GM18870 (cell line): ENCODE measurements around the gene SLC35B2.

Experiments
- ATAC-seq: cut with Tn5 transposase; IDR thresholded peaks from one replicate; pipeline ENCODE4 v1.9.1; 2021; ENCODE audit warnings: moderate library complexity; ENCODE audit not compliant: unreplicated experiment

The SLC35B2 gene

DNA sequence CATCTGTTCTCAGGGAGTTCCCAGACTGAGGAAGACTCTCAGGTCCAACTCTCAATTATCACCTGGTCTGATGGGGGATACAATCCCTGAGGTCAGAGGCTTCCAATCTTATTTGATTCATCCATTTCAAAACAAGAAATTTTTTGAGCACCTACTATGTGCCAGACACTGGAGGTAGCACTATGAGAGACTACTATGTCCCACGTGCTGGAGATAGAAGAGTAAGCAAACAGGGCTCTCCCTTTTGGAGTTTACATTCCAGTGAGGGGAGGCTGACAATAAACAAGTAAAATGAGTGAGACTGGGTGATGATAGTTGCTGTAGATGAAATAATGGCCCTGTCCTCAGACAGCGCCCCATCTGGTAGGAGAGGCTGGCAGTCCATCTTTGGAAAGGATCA, 29.4 kb upstream of the SLC35B2 start:
- ATAC-seq: no peak

DNA sequence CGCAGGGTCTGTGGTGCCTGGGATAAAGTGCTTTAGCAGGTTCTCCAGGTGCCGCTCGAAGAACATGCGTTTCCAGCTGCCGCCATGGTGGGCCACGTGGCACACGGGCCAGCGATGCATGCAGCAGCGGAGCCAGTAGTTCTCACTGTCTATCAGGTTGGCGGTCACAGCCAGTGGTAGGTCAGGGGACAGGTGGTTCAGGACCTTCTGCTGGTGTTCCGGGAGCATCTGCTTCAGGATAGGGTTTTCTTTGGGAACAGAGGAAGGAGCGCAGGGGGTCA, 28.9 kb upstream of the SLC35B2 start:
- no peak for ATAC-seq

GRCh38 chr6:44285552-44286284, 28.4 kb upstream of the SLC35B2 start:
- no peak for ATAC-seq

GRCh38 chr6:44284867-44285266, 27.5 kb upstream of the SLC35B2 start:
- no peak for ATAC-seq

- ATAC-seq: no peak
These were observed 26.8 kb upstream of the SLC35B2 start for GRCh38 chr6:44284121-44284520.

- no peak for ATAC-seq
These were observed 21.7 kb upstream of the SLC35B2 start for GRCh38 chr6:44278774-44279697.

- ATAC-seq: no peak
These were observed 21.0 kb upstream of the SLC35B2 start for GRCh38 chr6:44278315-44278714.

- ATAC-seq: no peak
These were observed 20.4 kb upstream of the SLC35B2 start for GRCh38 chr6:44277763-44278162.

DNA sequence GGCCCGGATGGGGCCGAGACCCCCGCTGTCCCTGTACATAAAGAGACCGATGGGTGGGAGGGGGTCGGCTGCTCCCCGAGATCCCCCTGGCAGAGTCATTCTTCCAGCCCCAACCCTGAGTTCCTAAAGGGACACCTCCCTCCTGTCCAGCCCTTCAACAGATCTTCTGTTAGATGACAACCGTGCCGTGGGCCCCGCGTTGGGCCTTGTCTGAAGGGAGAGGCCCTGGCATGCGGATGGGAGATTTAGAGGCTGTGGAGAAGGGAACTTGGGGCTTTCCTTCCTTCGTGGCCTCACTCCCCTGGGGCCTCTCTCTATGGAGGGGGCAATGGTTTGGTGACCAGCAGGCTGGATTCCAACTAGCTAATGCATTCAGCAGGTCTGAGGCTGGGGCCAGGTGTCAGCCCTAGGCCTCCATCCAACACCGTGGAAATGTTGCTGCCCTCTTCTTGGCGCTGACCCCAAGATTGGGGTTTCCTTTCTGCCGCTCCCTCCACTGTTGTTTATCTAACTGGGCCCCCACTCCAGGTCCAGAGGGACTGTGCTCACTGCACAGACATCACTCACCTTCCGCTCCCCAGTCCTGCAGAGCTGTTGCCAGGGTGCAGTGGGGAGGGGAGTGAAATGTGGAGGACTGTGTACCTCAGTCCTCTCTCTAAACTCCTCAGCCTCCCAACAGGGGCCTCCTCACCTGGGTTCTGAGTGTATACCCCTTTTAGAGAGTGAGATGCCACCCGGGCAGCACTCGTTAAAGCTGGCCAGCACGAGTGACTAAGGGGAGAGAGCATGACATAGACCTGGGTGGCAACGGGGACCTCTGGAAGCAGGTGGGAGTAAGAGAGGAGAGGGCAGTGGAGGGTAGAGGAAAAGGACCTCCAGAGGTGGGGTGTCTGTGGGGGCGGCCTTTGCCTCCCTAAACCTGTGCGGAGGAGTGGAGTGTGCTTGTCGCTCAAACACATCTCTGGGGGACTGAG, 19.6 kb upstream of the SLC35B2 start:
- no peak for ATAC-seq

DNA sequence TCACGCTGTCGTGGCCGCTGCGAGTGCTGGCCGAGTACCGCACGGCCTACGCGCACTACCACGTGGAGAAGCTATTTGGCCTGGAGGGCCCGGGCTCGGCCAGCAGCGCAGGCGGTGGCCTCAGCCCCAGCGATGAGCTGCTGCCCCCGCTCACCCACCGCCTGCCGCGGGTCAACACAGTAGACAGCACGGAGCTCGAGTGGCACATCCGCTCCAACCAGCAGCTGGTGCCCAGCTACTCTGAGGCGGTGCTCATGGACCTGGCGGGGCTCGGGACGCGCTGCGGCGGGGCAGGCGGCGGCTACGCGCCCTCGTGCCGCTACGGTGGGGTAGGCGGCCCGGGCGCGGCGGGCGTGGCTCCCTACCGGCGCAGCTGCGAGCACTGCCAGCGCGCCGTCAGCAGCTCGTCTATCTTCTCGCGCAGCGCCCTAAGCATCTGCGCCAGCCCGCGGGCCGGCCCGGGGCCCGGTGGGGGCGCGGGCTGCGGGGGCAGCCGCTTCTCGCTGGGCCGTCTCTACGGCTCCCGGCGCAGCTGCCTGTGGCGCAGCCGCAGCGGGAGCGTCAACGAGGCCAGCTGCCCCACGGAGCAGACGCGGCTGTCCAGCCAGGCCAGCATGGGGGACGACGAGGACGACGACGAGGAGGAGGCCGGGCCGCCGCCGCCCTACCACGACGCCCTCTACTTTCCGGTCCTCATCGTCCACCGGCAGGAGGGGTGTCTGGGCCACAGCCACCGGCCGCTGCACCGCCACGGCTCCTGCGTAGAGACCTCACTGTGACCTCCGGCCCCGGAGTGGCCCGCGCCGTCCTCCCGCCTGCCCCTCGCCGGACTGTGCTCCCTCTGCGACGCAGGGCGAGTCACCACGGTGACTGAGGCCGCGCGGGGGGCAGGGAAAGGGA, 18.7 kb upstream of the SLC35B2 start:
- no peak for ATAC-seq

DNA sequence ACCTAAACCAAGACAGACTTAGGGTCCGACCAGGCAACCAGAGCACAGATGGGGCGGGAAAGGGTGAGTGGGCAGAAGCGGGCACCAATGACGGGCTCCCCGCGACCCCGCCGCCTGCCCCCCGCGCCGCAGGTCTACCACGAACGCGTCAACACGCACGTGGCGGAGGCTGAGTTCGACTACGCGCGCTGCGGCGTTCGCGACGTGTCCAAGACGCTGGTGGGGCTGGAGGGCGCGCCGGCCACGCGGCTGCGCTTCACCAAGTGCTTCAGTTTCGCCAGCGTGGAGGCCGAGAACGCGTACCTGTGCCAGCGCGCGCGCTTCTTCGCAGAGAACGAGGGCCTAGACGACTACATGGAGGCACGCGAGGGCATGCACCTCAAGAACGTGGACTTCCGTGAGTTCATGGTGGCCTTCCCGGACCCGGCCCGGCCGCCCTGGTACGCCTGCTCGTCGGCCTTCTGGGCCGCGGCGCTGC, 18.0 kb upstream of the SLC35B2 start:
- no peak for ATAC-seq

DNA sequence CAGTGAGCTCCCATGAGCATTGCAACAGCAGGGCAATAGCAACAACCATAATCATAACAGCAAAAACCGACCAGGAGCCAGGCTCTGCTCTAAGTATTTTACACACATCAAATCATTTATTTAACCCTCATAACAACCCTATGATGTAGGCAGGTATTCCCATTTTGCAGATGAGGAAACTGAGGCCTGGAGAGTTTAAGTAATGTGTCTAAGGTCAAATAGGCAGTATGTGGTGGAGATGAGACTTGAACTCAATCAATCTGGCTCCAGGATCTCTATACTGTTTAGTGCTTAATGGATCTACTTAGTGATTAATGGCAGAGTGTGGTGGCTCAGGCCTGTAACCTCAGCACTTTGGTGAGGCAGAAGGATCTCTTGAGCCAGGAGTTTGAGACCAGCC, 16.3 kb upstream of the SLC35B2 start:
- ATAC-seq: no peak

DNA sequence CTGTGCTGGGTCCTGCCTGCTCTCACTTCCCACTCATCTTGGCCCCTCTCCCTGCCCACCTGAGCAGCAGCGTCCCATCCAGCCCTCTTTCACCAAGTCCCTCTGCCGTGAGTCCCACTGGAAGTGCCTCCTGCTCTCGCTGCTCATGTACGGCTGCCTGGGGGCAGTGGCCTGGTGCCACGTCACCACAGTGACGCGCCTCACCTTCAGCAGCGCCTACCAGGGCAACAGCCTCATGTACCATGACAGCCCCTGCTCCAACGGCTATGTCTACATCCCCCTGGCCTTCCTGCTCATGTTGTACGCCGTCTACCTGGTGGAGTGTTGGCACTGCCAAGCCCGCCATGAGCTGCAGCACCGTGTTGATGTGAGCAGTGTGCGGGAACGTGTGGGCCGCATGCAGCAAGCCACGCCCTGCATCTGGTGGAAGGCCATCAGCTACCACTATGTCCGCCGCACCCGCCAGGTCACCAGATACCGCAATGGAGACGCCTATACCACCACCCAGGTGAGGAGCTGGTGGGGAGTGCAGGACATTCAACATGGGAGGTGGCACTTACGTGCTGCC, 15.8 kb upstream of the SLC35B2 start:
- ATAC-seq: no peak

- ATAC-seq: no peak
These were observed 15.2 kb upstream of the SLC35B2 start for GRCh38 chr6:44272529-44272928.

GRCh38 chr6:44271914-44272313, 14.6 kb upstream of the SLC35B2 start:
- no peak for ATAC-seq

DNA sequence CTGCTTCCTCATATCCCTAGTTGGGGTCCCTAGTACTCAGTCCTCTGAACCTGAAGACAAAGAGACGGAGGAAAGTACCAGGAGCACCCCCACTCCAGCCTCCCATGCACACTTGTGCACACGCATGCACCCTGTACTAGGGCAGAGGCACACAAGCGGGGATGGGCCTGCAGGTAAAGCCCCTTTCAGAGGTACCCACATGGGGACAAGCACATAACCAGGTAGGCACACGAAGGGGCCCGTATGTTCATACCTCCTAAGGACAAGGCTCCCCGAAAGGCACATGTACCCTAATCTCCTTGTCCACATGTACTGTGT, 14.0 kb upstream of the SLC35B2 start:
- no peak for ATAC-seq

GRCh38 chr6:44270526-44271405, 13.4 kb upstream of the SLC35B2 start:
- no peak for ATAC-seq

DNA sequence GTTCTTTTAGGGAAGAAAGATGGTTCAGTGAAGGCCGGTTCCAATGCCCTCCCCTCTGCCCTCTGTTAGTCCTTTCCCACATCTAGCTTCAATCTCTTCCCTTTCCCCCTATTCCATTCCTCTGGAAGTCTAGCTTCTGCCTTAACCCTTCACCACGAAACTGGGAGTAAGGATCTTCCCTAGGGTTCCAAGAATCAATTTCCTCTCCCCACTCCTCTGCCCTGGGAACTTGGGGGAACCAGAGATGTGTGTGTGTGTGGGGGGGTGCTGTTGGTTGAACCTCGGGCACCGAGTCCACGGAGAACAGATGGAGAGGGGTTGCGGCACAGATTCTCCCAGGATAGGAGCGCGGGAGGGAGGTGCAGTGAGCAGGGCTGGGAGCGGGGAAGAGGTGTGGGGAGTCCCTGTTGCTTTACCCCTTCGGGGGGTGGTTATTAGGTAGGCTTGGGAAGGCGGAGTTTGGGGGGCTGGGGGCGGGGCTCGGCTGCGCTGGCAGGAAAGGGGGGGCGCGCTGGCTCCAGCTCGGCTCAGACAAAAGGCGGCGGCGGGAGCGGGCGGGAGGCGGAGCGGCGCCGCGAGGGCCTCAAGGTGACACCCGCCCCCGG, 12.7 kb upstream of the SLC35B2 start, which contains the start of gene TMEM151B:
Gene TMEM151B, plus strand, starts transcription at position 530 of the 605 bp plus-strand sequence. CDS start 293 bp downstream, outside the sequence.
- no peak for ATAC-seq
